GM12801 (cell line): Measurements from ENCODE around the gene KRR1.

Source experiments
- CTCF ChIP-seq: IDR thresholded peaks from one replicate; pipeline ENCODE4 v1.5.1; 2011; ENCODE audit warnings: control low read depth; ENCODE audit not compliant: insufficient read length; ENCODE audit errors: extremely low read depth

KRR1 gene

GRCh38 chr12:75460204-75460603 lies 51.2 kb downstream of the KRR1 start:
- TF ChIP-seq CTCF: no peak

GRCh38 chr12:75459755-75460154 lies 51.7 kb downstream of the KRR1 start:
- TF ChIP-seq CTCF: no peak

- no peak for TF ChIP-seq CTCF
Observed at GRCh38 chr12:75457191-75457590, 54.2 kb downstream of the KRR1 start.

- TF ChIP-seq CTCF: no peak
Observed at GRCh38 chr12:75455839-75456238, 55.6 kb downstream of the KRR1 start.

GRCh38 chr12:75452675-75453330 lies 58.6 kb downstream of the KRR1 start:
- no peak for TF ChIP-seq CTCF

- TF ChIP-seq CTCF: no peak
Observed at GRCh38 chr12:75447691-75448393, 63.6 kb downstream of the KRR1 start.

- TF ChIP-seq CTCF: no peak
Observed at GRCh38 chr12:75446857-75447256, 64.6 kb downstream of the KRR1 start.
